WTC11 (cell line): ENCODE results near the gene ZNF438. TPM values are rescaled to one million over a fixed set of nuclear protein-coding genes. Genes with fewer than 3 reads are reported as not detected.

Experiments
- ATAC-seq: fragments of 200-7000 bp; cut with Tn5 transposase; 2 replicates; pipeline ENCODE4 v1.10.0; 2021; ENCODE audit warnings: mild to moderate bottlenecking, moderate library complexity
- CTCF ChIA-PET: fragments of 300-600 bp; sonication (Branson Sonifier 250); formaldehyde crosslinking; loops from one replicate; lab custom pipeline; 2021; ENCODE audit warnings: antibody characterized with exemption; lab: Charles Lee
- POLR2A ChIA-PET: fragments of 350-600 bp; sonication (Branson Sonifier 250); formaldehyde crosslinking; loops from one replicate; lab custom pipeline; 2021; ENCODE audit warnings: antibody characterized with exemption; lab: Charles Lee
- DNase-seq: peaks from one replicate; pipeline ENCODE4 v3.0.0; 2021; ENCODE audit warnings: low spot score
- H3K27ac Mint-ChIP-seq: 2 replicates; pipeline ENCODE4 v1.8.0; 2021; ENCODE audit warnings: mixed read lengths
- H3K27me3 Mint-ChIP-seq: 2 replicates; pipeline ENCODE4 v1.8.0; 2021; ENCODE audit warnings: low read depth, mild to moderate bottlenecking, moderate library complexity, mixed read lengths
- H3K36me3 Mint-ChIP-seq: 2 replicates; pipeline ENCODE4 v1.8.0; 2021; ENCODE audit warnings: mixed read lengths
- H3K4me1 Mint-ChIP-seq: 2 replicates; pipeline ENCODE4 v1.8.0; 2022; ENCODE audit warnings: mixed read lengths
- H3K4me3 Mint-ChIP-seq: 2 replicates; pipeline ENCODE4 v1.8.0; 2021; ENCODE audit warnings: mild to moderate bottlenecking, moderate library complexity, mixed read lengths
- H3K9me3 Mint-ChIP-seq: 2 replicates; pipeline ENCODE4 v1.8.0; 2021; ENCODE audit warnings: mixed read lengths
- ATF1 ChIP-seq: sonication (generic); formaldehyde crosslinking; IDR thresholded peaks from 2 replicates; pipeline ENCODE4 v1.8.1; 2023; ENCODE audit warnings: mild to moderate bottlenecking, moderate library complexity, missing genetic modification reagents
- ATF3 ChIP-seq: sonication (generic); formaldehyde crosslinking; conservative IDR thresholded peaks from 2 replicates; pipeline ENCODE4 v1.8.1; 2022; ENCODE audit warnings: mild to moderate bottlenecking, missing genetic modification reagents
- E2F1 ChIP-seq: sonication (generic); formaldehyde crosslinking; IDR thresholded peaks from 2 replicates; pipeline ENCODE4 v1.8.0; 2022; ENCODE audit warnings: mild to moderate bottlenecking, missing genetic modification reagents
- EMX1 ChIP-seq: fragments of 250-450 bp; sonication (Bioruptor Pico); IDR thresholded peaks from 2 replicates; pipeline ENCODE4 v1.8.0; 2021; ENCODE audit warnings: mild to moderate bottlenecking
- FOXK1 ChIP-seq: sonication (generic); formaldehyde crosslinking; IDR thresholded peaks from 2 replicates; pipeline ENCODE4 v1.8.0; 2022; ENCODE audit warnings: mild to moderate bottlenecking, moderate library complexity, missing genetic modification reagents
- JAZF1 ChIP-seq: fragments of 250-450 bp; sonication (Bioruptor Pico); IDR thresholded peaks from 2 replicates; pipeline ENCODE4 v1.9.0; 2021; ENCODE audit warnings: moderate library complexity, mild to moderate bottlenecking, inconsistent platforms
- MLX ChIP-seq: sonication (generic); formaldehyde crosslinking; IDR thresholded peaks from 2 replicates; pipeline ENCODE4 v1.8.1; 2023; ENCODE audit warnings: mild to moderate bottlenecking, missing genetic modification reagents, moderate library complexity
- NFYB ChIP-seq: sonication (generic); formaldehyde crosslinking; conservative IDR thresholded peaks from 2 replicates; pipeline ENCODE4 v1.8.0; 2022; ENCODE audit warnings: low read depth, missing genetic modification reagents
- NR2C2 ChIP-seq: sonication (generic); formaldehyde crosslinking; IDR thresholded peaks from 2 replicates; pipeline ENCODE4 v1.8.0; 2022; ENCODE audit warnings: mild to moderate bottlenecking, missing genetic modification reagents
- NR3C1 ChIP-seq: sonication (generic); formaldehyde crosslinking; conservative IDR thresholded peaks from 2 replicates; pipeline ENCODE4 v1.8.1; 2023; ENCODE audit warnings: low read depth, mild to moderate bottlenecking, missing genetic modification reagents
- PRDM15 ChIP-seq: sonication (generic); formaldehyde crosslinking; IDR thresholded peaks from 2 replicates; pipeline ENCODE4 v1.8.0; 2022; ENCODE audit warnings: missing genetic modification reagents
- RORB ChIP-seq: fragments of 250-450 bp; sonication (Bioruptor Pico); IDR thresholded peaks from 2 replicates; pipeline ENCODE4 v1.9.0; 2021; ENCODE audit warnings: mild to moderate bottlenecking
- SOX15 ChIP-seq: fragments of 250-450 bp; sonication (Bioruptor Pico); IDR thresholded peaks from 2 replicates; pipeline ENCODE4 v1.9.0; 2021; ENCODE audit warnings: mild to moderate bottlenecking
- STAT6 ChIP-seq: sonication (generic); formaldehyde crosslinking; conservative IDR thresholded peaks from 2 replicates; pipeline ENCODE4 v1.8.1; 2023; ENCODE audit warnings: mild to moderate bottlenecking, low read depth, missing genetic modification reagents, moderate library complexity
- TEAD1 ChIP-seq: sonication (generic); formaldehyde crosslinking; IDR thresholded peaks from 2 replicates; pipeline ENCODE4 v1.8.0; 2022; ENCODE audit warnings: mild to moderate bottlenecking, missing genetic modification reagents
- USF1 ChIP-seq: sonication (generic); formaldehyde crosslinking; IDR thresholded peaks from 2 replicates; pipeline ENCODE4 v1.8.0; 2022; ENCODE audit warnings: mild to moderate bottlenecking, missing genetic modification reagents
- ZNF263 ChIP-seq: sonication (generic); formaldehyde crosslinking; IDR thresholded peaks from 2 replicates; pipeline ENCODE4 v1.8.1; 2022; ENCODE audit warnings: low read depth, mild to moderate bottlenecking, moderate library complexity, missing genetic modification reagents
- ZNF425 ChIP-seq: fragments of 250-450 bp; sonication (Bioruptor Pico); conservative IDR thresholded peaks from 2 replicates; pipeline ENCODE4 v1.9.0; 2021; ENCODE audit warnings: mild to moderate bottlenecking
- ZNF671 ChIP-seq: fragments of 250-450 bp; sonication (Bioruptor Pico); IDR thresholded peaks from 2 replicates; pipeline ENCODE4 v1.8.0; 2021; ENCODE audit warnings: mild to moderate bottlenecking
- total RNA-seq: library from RNA; stranded (reverse); gene quantifications from 3 replicates; pipeline ENCODE4 v1.2.3, GENCODE V29; 2021

The ZNF438 gene
- total RNA-seq, 1 experiment from 2014 or later = 1.9 TPM

- no peak overlapping the region for H3K4me3 Mint-ChIP-seq
- no peak for ATAC-seq
- CTCF ChIA-PET = no interaction called here
These were observed 56.8 kb downstream of the ZNF438 start for GRCh38 chr10:30974773-30975415.

GRCh38 chr10:30974355-30974754 lies 57.3 kb downstream of the ZNF438 start:
- peaks cover 5% of the 10 kb centered on the region for H3K9me3 Mint-ChIP-seq
- H3K27me3 Mint-ChIP-seq = no peaks in the 10 kb centered on the region
- ATAC-seq = no peak
- no peak overlapping the region for H3K4me3 Mint-ChIP-seq
- TF ChIP-seq EMX1 (CRISPR knock-in tag) (no peak), MLX (no peak)
- H3K36me3 Mint-ChIP-seq = peaks cover 4% of the 10 kb centered on the region; the same call in 1 of the 2 replicates
- no peak for DNase-seq
- H3K27ac Mint-ChIP-seq = no peak overlapping the region
- 0 out of 2 replicates have a peak, but pooled peaks cover 3% of the 10 kb centered on the region for H3K4me1 Mint-ChIP-seq
- CTCF ChIA-PET = no interaction called here
- POLR2A ChIA-PET = no interaction called here

More at GRCh38 chr10:30974773-30975415, 56.8 kb downstream of the ZNF438 start:
- no peak for DNase-seq
- Mint-ChIP-seq H3K4me1 (0 out of 2 replicates have a peak, but pooled peaks cover 3% of the 10 kb centered on the region), H3K27ac (no peak overlapping the region), H3K9me3 (peaks cover 10% of the 10 kb centered on the region), H3K27me3 (no peaks in the 10 kb centered on the region), H3K36me3 (peaks cover 7% of the 10 kb centered on the region; the same call in 1 of the 2 replicates)
- TF ChIP-seq USF1 (CRISPR knock-in tag) = no peak
- POLR2A ChIA-PET = no interaction called here

GRCh38 chr10:30973737-30974136 lies 57.9 kb downstream of the ZNF438 start:
- no peak for DNase-seq
- POLR2A ChIA-PET = no interaction called here
- H3K4me3 Mint-ChIP-seq = no peak overlapping the region
- TF ChIP-seq ZNF425 (CRISPR knock-in tag) (no peak), MLX (no peak), RORB (no peak), NR2C2 (no peak), ATF1 (CRISPR knock-in tag) (no peak), PRDM15 (no peak), NR3C1 (CRISPR knock-in tag) (no peak), ZNF671 (CRISPR knock-in tag) (no peak), ATF3 (CRISPR knock-in tag) (no peak), NFYB (CRISPR knock-in tag) (no peak), ZNF263 (CRISPR knock-in tag) (no peak), TEAD1 (CRISPR knock-in tag) (no peak), JAZF1 (CRISPR knock-in tag) (no peak), STAT6 (CRISPR knock-in tag) (no peak), FOXK1 (no peak), E2F1 (CRISPR knock-in tag) (no peak), SOX15 (CRISPR knock-in tag) (no peak)
- H3K36me3 Mint-ChIP-seq = no peaks in the 10 kb centered on the region
- no peak for ATAC-seq
- 0 out of 2 replicates have a peak, but pooled peaks cover 3% of the 10 kb centered on the region for H3K4me1 Mint-ChIP-seq
- no peaks in the 10 kb centered on the region for H3K27me3 Mint-ChIP-seq
- H3K9me3 Mint-ChIP-seq = no peaks in the 10 kb centered on the region
- CTCF ChIA-PET = no interaction called here
- H3K27ac Mint-ChIP-seq = no peak overlapping the region; the same call in 1 of the 2 replicates
